Duodenal mucosa (tissue), 2 donors: ENCODE data around the gene M1AP.

Experiments
- H3K27ac ChIP-seq: one replicate; pipeline ENCODE4 v1.7.0; 2013; ENCODE audit warnings: low read depth, low read length
- H3K27me3 ChIP-seq, 2 donors: one replicate each; pipeline ENCODE4 v1.7.0; 2013; ENCODE audit warnings: low read length in 2 of 2, control low read depth in 1 of 2; ENCODE audit not compliant: insufficient read depth in 2 of 2, control insufficient read depth in 1 of 2
- H3K36me3 ChIP-seq, 2 donors: one replicate each; pipeline ENCODE4 v1.7.0; 2013; ENCODE audit warnings: low read length in 2 of 2, control low read depth in 1 of 2; ENCODE audit not compliant: insufficient read depth in 2 of 2, control insufficient read depth in 1 of 2
- H3K4me1 ChIP-seq, 2 donors: one replicate each; pipeline ENCODE4 v1.7.0; 2013; ENCODE audit warnings: low read length in 2 of 2, control low read depth in 1 of 2; ENCODE audit not compliant: insufficient read depth in 2 of 2, control insufficient read depth in 1 of 2
- H3K4me3 ChIP-seq, 2 donors: one replicate each; pipeline ENCODE4 v1.7.0; 2013; ENCODE audit warnings: low read length in 2 of 2, low read depth in 1 of 2
- H3K9ac ChIP-seq, 2 donors: one replicate each; pipeline ENCODE4 v1.7.0; 2013; ENCODE audit warnings: low read length in 2 of 2, low read depth in 1 of 2
- H3K9me3 ChIP-seq, 2 donors: one replicate each; pipeline ENCODE4 v1.7.0; 2013; ENCODE audit warnings: low read length in 2 of 2, control low read depth in 1 of 2; ENCODE audit not compliant: control insufficient read depth in 1 of 2

Gene M1AP

DNA sequence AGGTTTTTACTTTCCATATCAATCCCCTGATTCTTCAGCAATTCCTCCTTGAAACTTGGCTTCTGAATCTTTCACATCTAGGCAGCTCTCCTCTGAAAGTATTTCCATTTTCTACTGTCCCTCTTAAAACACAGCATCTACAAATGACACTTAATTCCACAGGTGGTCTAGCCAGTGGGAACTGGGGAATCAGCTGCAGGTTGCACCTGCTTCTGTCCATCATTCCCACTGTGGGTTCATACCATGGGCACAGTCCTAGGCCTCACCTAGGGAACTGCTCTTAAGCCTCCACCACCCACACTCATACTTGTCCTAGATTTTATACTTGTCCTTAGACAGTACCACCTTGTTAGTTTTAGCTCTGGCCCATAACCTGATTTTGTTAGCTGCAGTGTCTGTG lies 96.6 kb downstream of the M1AP start:
- H3K4me1 ChIP-seq = peaks cover 17 to 38% of the 10 kb centered on the region in 2 donors
- H3K36me3 ChIP-seq = peaks cover under 1 to 3% of the 10 kb centered on the region in 2 donors
- H3K4me3 ChIP-seq = no peak overlapping the region
- H3K27me3 ChIP-seq = peaks cover 4 to 8% of the 10 kb centered on the region in 2 donors
- no peak overlapping the region for H3K9ac ChIP-seq
- no peaks in the 10 kb centered on the region for H3K9me3 ChIP-seq
- H3K27ac ChIP-seq = no peak overlapping the region

DNA sequence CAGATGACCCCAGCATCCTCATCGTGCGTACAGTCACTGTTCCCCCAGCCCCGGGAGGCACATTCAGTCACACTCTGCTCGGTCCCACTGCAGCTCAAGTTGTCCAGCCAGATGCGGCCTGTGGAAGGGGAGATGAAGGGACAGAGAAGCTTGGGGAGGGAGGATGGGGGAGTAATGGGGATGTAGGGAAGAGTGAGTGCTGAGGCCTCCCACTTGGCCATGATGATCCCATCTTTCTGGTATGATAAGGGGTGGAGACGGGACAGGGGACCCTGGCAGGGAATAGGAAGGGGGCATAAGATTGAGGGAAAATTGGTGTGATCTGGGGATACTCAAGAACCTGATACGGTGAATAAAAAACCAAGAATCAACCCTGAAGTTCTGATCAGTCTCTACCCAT lies 97.9 kb downstream of the M1AP start:
- Histone ChIP-seq H3K4me3 (no peak overlapping the region), H3K27me3 (peaks cover 4 to 8% of the 10 kb centered on the region in 2 donors), H3K9me3 (no peaks in the 10 kb centered on the region), H3K36me3 (no peaks in the 10 kb centered on the region), H3K4me1 (peaks cover 11 to 25% of the 10 kb centered on the region in 2 donors), H3K27ac (no peak overlapping the region), H3K9ac (no peak overlapping the region)

DNA sequence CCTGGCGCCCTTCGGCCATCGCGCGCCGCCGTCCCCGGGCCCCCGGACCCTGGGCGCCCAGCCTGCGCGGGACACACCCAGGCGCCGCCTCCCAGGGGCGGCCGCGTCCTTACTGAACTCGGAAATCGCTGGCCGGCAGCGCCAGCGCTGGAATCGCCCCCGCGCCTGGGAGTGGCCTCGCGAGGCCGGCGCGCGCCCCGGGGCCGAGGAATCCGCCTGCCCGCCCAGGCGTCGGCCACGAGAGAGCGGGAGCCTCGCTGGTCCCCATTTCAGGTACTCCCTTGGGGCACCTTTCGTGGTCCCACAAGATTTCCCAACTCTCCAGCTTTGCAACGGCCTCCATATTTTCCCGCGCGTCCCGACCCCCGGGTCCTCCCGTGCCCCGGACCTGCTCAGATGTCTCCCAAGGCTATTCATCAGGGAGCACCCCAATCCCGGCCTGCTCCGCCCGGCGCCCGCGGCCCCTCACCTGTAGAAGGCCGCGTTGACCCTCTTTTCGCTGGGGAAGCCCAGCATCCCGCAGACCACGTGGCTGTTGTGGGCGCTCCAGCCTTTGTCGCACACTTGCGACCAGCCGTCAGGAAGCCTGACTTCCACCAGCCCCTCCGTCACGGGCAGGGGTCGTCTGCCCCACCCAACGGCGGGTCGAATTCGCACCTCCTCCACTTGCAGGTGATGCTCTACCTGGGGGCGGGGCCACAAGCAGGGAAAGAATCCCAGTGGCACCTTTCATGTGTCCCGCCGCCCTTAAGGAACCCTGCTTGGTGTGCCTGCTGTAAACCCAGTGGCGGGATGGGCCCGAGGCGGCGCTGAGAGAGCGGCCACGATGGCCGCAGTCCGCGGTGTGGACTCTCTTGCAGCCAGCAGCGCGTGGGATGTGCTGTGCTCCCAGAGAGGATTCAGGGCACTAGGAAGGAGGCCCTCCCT lies 99.0 kb downstream of the M1AP start:
- H3K4me1 ChIP-seq = peaks cover 11 to 20% of the 10 kb centered on the region in 2 donors
- no peaks in the 10 kb centered on the region for H3K36me3 ChIP-seq
- no peak overlapping the region for H3K27ac ChIP-seq
- peak overlapping the region; percentile 41 to 67 for H3K9ac ChIP-seq
- H3K9me3 ChIP-seq = no peaks in the 10 kb centered on the region
- peaks cover 4 to 8% of the 10 kb centered on the region in 2 donors for H3K27me3 ChIP-seq
- H3K4me3 ChIP-seq = peak overlapping the region; percentile 66 to 71

DNA sequence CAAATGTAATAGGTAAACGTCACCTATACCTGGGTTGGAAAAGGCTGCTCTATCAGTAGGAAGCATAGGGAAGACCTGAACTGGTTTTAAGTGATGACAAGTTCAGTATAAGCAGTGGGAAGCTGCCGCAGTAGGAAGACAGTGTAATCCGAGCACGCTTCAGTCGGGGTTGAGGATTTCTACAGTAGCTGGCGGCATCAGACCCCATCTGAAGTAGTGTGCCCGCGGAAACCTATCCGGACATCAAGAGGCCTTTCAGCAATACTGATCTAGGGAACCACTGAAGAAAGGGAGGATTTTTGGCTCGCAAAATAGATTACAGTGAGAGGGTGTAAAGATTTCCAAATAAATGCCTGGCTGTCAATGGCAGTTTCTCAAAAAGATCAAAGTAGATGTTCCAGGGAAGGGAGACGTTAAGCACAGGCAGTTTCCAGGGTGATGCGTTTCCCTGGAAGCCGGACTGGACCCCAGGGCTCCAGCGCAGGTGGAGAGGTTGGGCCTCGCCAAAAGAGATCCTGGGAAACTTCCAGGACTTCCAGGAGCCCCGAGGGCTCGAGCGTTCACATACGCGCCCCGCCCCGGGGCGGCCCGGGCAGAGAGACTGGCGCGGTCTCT lies 99.7 kb downstream of the M1AP start:
- peaks cover 4 to 8% of the 10 kb centered on the region in 2 donors for H3K27me3 ChIP-seq

DNA sequence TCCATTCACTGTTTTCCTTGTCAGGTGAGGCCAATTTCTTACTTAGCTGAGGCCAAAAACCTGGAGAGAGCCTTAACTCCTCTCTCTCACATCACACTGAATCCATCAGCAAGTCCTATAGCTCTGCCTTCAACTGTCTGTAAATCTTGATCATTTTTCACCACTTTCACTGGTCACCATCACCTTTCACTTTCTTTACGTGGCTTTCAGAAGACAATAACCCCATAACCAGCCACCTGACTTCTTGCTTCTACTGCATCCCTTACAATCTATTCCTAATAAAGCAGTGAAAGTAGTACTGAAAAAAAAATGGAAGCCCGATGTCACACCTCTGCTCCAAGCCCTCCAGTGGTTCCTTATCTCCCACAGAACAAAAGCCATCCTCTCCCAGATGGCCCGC lies 102.1 kb downstream of the M1AP start:
- Histone ChIP-seq H3K9ac (no peak overlapping the region), H3K9me3 (no peaks in the 10 kb centered on the region), H3K27me3 (peaks cover 4 to 8% of the 10 kb centered on the region in 2 donors), H3K4me1 (peaks cover 11 to 12% of the 10 kb centered on the region in 2 donors), H3K36me3 (no peaks in the 10 kb centered on the region), H3K4me3 (no peak overlapping the region), H3K27ac (no peak overlapping the region)

More for the DNA sequence above, 99.7 kb downstream of the M1AP start:
- H3K9me3 ChIP-seq = no peaks in the 10 kb centered on the region
- peak overlapping the region; percentile 41 to 67 for H3K9ac ChIP-seq
- peaks cover 11 to 13% of the 10 kb centered on the region in 2 donors for H3K4me1 ChIP-seq
- no peaks in the 10 kb centered on the region for H3K36me3 ChIP-seq
- peak overlapping the region; percentile 66 to 71 for H3K4me3 ChIP-seq
- H3K27ac ChIP-seq = no peak overlapping the region

DNA sequence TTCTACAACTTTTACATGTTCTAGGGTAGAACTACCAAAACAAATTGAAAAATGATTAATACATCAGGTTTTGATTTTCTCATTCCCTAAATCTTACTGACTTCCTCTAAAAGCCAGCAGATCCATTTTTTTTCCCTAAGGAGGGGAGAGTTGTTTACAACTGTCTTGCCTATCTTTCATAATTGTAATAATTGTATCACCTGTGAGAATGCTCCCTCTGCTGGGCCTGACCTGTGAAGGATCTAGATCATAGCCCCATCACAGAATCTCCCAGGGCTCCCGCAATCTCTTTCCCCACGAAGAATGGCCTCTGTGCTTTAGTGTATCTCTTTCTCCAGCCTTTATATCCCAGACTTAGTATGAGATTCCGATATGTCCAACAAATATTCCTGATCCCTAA lies 103.5 kb downstream of the M1AP start:
- H3K9ac ChIP-seq = no peak overlapping the region
- no peaks in the 10 kb centered on the region for H3K9me3 ChIP-seq
- no peak overlapping the region for H3K27ac ChIP-seq
- peaks cover 3 to 4% of the 10 kb centered on the region in 2 donors for H3K27me3 ChIP-seq
- no peak overlapping the region for H3K4me3 ChIP-seq
- no peaks in the 10 kb centered on the region for H3K36me3 ChIP-seq
- H3K4me1 ChIP-seq = peaks cover 6 to 7% of the 10 kb centered on the region in 2 donors

DNA sequence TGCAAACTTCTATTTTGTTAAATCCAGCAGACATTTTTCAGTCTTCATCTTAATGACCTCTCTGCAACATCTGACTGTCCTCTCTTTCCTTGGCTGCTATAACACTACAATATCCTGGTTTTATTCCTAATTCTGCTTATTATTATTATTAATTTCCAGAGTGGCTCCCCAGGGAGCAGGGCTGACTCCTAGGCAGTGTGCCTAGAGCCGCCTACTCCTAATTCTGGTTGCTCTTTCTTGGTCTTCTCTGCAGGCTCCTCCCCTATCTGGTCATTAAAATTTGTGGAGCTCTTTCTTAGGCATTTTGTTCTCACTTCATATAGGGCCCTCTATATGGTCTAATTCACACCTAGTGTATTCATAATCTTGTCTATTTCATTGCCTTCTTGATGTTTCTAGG lies 105.2 kb downstream of the M1AP start:
- Histone ChIP-seq H3K27me3 (peaks cover 0 to 3% of the 10 kb centered on the region in 2 donors), H3K9me3 (no peaks in the 10 kb centered on the region), H3K4me1 (no peaks in the 10 kb centered on the region), H3K4me3 (no peak overlapping the region), H3K9ac (no peak overlapping the region), H3K27ac (no peak overlapping the region), H3K36me3 (no peaks in the 10 kb centered on the region)

DNA sequence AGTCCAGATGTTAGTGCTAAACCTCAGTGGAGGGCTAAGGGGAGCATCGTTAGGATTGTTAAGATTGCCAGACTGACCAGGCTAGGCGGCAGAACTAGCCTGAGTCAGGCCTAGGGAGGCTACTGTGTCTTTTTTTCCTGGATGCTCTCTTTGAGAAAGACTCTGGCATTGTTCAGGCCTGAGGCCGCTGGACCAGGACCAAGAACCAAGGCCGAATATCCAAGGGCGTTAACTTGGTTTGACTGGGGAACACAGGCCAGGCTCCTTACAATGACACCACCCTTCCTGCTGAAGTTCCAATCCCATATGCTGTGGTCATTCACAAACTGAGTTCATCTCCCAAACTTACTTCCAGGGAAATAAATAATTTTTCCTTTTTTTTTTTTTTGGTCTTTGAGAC lies 107.8 kb downstream of the M1AP start:
- H3K27me3 ChIP-seq = peaks cover 0 to 3% of the 10 kb centered on the region in 2 donors
- no peaks in the 10 kb centered on the region for H3K4me1 ChIP-seq
- no peak overlapping the region for H3K4me3 ChIP-seq
- no peak overlapping the region for H3K9ac ChIP-seq
- H3K9me3 ChIP-seq = no peaks in the 10 kb centered on the region
- no peak overlapping the region for H3K27ac ChIP-seq
- H3K36me3 ChIP-seq = no peaks in the 10 kb centered on the region

DNA sequence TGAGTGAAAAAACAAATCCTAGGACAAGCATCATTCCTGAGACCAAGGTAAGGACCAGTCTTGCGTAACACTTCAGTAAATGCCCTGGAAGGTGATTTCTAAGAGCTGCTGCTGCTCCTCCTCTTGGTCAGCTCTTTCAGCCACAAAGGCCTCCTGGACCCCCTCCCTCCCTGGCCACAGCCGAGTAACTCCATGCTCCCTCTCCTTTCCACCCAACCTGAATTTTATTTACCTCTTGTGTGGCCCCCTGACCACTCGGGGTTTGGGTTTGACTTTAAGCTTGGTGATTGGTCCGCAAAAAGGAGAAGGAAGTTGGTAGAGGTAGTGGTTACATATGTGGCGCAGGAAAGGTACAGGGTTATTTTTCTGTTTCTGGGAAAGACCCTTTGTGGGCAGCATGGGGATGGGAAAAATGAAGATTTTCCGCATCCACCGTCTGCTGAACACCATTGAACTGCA lies 109.2 kb downstream of the M1AP start:
- no peak overlapping the region for H3K9ac ChIP-seq
- peaks cover 0 to 4% of the 10 kb centered on the region in 2 donors for H3K36me3 ChIP-seq
- no peaks in the 10 kb centered on the region for H3K4me1 ChIP-seq
- H3K27me3 ChIP-seq = peaks cover 0 to 3% of the 10 kb centered on the region in 2 donors
- no peaks in the 10 kb centered on the region for H3K9me3 ChIP-seq
- H3K27ac ChIP-seq = no peak overlapping the region
- H3K4me3 ChIP-seq = no peak overlapping the region

DNA sequence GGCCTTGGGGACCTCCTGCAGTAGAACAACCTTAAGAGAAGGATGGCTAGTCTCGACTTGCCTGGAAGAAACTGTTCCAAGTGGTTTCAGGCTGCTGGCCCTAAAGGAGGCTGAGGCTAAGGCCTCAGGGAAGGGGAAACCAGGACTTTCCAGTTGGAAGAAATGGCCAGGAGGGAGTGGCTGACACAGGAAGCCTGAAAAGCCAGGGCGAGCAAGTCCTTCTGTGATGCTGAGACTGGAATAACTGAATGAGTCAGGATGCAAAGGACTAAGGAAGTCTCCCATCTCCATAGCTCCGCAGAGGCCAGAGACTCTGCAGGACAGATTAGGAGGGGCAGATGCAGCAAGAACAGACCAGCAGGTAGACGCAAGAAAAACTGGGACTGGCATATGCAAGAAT lies 111.0 kb downstream of the M1AP start:
- no peak overlapping the region for H3K27ac ChIP-seq
- peaks cover 0 to under 1% of the 10 kb centered on the region in 2 donors for H3K4me1 ChIP-seq
- no peak overlapping the region for H3K4me3 ChIP-seq
- no peaks in the 10 kb centered on the region for H3K9me3 ChIP-seq
- peaks cover 0 to 3% of the 10 kb centered on the region in 2 donors for H3K27me3 ChIP-seq
- H3K9ac ChIP-seq = no peak overlapping the region
- peaks cover 0 to 20% of the 10 kb centered on the region in 2 donors for H3K36me3 ChIP-seq
